GM18909 (cell line): ENCODE results near the gene NAPA.

Experiments
- ATAC-seq: cut with Tn5 transposase; IDR thresholded peaks from one replicate; pipeline ENCODE4 v1.9.1; 2021; ENCODE audit warnings: mild to moderate bottlenecking; ENCODE audit not compliant: unreplicated experiment, poor library complexity

NAPA gene

DNA sequence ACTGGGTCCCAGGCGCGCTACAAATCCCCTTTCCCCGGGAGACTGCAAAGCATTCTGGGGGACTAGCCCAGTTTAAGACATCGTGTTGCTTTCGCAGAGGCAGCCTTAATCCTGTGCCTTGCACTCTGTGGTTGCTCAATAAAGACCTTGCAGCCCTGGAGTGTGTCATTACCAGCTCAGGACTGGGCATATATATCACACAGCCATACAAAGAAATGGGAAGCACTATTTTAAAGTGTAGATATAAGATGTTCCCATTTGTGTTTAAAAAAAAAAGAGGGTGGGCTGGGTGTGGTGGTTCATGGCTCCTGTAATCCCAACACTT lies 11.1 kb downstream of the NAPA start:
- ATAC-seq = no peak

DNA sequence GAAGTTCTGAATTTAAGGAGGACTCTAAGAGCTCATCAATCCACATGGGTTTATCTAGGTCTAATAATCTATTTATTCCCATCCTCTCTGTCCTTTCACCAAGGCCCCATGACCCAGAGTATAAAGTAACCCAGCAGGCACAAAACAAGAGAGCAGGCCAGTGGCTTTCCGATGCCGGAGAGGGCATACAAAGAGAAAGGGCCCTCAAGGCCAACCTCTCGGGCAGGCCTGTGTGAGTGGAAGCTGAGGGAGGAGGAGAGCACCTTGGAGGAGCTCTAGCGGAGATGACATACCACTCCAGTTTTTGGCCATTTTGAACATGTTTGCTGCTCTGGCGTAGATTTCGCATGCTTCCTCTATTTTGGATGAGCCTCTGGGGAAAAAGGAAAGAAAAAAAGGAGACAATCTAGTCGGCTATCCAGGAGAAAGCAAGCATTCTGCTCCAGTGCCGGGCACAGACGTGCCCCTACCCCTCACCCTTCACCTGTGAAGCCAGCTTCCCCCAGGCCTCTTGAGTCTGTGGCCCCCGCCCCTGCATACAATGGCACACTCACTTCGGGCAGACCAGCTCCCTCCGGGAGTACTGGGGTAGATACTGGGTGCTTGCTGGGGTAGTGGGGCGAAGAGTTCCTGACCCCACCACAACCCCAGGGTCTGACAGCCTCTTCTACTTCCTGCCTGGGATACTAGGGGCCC lies 11.6 kb downstream of the NAPA start:
- no peak for ATAC-seq

DNA sequence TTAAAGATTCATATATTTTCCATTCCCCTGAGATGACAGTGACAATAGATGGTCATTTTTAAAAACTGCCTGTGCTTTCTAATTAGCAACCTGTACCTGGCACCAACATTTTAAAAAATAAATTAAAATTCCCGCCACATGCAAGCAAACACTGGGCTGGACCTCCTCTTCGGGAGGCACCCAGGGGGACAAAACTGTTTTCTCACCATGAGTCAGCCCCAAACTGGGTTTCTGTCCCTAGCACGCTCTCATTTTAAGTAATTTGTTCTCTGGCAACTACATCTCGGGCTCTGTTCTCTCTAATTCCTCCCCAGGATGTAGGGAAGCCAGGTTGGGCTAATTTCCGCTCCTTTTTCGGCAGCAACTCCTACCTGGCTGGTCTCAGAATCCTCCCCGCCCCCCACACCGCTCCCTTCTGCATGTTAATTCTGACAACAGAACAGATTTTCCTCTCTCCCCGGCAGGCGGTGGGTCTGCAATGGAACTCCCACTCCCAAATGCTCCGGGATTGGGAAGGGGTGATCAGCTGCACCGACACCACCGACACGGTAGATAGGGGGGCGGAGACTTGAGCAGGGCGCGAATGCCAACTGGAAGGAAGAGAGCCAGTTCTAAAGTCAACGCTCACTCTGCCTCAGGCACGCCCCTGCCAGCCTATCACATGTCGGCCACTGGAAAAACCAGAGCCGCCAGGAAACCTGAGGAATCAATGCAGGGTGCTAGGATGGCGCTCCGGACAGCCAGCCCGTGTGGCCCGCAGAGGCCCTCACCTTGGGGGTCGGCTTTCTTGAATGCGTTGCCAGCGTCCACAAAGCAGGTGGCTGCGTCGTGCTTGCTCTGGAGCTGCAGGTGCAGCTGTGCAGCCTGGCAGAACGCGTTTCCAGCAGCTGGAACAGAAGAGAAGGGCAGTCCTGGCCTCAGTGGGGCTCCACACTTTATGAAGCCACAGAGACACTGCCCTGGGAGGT lies 14.7 kb downstream of the NAPA start:
- no peak for ATAC-seq

DNA sequence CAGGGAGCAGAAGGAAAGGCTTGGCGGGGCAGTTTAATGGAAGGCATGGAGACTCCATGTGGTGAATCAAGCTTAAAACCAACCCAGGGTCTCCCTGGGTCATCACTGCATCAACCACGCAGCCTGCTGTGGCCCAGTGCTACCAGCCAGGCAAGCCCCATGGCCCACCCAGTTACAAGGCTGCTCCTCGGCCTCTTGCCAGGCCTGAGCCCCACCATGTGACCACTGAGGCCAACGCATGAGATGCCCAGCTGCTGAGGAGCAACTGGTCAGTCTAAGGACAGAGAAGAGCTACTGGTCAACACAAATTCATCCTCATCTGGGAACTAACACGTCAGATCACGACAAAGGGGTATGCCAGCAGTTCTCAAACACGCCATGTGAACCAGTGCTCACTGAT lies 15.5 kb downstream of the NAPA start:
- no peak for ATAC-seq

DNA sequence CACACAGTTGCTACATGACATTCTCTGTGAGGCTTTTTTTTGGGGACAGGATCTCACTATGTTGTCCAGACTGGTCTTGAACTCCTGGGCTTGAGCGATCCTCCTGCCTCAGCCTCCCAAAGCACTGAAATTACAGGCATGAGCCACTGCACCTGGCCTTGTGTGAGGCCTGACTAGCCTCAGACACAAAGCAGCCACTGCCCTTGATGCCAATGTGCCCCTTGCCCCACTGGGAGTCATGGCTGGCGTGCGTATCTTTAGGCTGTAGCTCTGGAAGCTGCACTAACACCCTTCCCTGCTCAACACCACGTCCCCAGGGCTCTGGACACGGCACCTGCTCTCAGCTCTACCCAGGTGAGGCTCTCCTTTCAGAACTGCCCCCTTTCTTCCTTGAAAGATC lies 16.3 kb downstream of the NAPA start:
- no peak for ATAC-seq

DNA sequence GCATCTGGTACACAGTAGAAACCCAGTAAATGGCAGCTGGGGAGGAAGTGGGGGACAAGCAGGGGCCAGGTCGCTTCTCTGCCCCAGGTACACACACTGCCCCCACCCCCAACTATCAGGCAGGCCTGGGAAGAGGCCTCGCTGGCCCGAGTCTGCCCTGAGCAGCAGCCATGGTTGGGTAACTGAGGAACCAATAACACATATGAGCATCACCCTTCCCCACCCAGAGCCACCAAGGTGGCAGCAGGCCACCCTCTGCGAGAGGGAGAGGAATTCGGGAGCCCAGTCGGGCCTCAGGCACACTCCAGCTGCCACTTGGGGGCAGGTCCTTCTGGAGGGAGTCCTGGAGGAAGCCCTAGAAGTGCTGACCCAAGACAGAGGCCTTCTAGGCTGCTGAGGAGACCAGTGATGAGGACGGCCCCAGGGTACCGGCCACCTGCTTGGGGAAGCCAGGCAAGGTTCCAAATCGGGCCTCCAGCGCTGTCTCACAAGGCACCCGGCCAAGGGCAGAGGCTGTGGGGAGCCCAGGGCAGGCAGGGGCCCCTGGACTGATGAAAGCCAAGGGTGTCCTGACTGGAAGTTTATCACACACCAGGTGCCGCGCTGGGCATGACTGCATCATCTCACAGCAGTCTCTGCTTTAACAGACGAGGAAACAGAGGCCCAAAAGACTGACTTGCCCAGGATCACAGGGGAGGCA lies 16.9 kb downstream of the NAPA start:
- no peak for ATAC-seq

DNA sequence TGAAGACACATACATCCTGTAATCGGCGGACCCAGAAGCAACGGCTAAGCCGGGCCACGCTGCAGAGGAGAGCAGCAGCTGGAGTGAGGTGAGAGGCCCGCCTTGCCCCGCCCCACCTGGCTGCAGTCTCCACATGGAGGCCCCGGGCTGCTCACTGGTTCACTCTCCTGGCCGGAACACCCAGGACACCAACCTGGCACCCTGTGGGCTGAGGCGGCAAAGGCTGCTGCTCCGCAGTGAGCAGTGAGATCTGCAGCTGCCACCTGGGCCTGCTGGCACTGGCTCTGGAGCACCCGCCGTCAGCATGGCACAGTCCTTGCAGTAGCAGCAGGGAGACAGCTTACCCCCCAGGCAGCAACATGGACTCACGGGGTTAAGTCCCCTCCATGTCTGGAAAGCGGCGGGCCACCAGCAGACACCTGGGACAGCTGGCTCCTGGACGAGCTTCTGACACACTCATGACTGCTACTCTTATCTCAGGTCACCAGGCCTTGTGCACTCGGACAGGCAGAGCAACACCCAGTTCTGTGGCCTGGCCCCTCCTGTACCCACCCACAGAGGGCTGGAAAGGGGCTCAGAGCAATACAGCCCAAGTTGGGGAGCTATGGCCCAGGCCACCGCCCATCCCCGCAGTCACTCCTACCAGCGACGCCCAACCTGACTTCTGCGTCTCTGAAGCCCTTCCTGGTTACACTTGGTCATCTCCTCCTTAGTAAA lies 17.7 kb downstream of the NAPA start:
- no peak for ATAC-seq

DNA sequence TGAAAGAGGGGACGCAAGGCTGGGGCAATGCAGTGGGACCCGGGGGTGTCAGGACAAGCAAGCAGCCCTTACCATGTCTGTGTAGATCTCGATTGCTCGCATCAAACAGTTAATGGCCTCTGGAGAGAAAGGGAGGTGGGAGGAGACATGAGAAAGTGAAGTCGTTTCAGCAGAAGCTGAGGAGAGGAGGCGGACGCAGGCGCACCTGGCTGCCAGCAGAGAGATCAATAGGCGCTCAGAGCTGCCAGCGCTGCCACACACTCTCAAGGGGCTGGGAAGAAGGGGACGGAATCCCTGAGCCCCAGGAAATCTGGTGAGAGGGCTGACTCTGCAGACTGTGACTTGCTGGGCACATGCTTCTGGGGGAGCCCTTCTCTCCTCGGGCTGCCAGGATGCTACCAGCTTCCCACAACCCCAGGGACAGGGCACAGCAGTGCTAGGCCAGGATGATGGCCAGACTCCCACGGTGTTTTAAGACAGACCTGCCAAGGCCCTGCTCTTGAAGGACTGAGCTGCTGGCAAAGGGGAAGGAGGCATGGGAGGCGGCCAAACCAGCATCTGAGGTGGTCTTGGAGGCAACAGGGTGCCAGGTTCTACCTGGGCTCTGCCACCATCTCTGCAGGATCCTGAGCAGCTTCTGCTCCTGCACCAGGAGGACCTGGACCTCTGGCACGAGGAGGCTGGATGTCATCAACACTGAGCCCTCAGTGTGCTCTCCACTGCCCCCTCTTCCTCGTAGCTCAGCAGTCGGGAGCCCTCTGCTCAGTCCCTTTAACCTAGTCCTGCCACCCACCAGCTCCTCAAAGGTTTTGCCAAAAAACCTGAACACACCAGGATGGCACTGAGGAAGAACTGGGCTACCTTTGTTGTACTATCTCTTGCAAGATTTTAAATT lies 19.1 kb downstream of the NAPA start:
- ATAC-seq = no peak

DNA sequence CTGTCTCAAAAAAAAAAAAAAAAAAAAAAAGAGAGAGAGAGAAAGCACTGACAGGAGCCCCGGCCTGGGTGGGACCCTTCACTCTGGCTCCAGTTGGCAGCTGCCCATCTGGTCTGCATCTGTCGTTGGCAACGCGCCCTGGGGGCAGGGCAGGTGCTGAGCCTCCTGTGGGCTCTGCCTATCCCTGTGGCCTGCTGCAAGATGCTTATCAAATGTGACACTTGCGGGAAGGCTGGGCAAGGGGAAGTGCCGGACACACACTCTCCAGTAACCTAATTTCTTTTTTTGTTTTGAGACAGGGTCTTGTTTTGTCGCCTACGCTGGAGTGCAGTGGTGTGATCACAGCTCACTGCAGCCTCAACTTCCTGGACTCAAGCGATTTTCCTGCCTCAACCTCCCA lies 20.1 kb downstream of the NAPA start:
- no peak for ATAC-seq

DNA sequence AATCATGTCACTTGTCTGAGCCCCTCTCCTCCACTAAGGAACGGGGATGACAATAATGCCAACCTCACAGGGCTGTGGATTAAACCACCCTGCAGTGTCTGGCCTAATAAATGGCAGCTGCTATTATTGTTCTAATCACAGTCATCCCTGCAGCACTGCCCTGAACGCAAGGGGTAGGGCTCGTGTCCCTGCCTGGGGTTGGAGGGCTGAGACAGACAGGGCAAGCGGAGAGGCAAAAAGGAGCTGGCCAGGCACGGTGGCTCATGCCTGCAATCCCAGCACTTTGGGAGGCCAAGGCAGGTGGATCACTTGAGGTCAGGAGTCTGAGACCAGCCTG lies 20.7 kb downstream of the NAPA start:
- no peak for ATAC-seq

DNA sequence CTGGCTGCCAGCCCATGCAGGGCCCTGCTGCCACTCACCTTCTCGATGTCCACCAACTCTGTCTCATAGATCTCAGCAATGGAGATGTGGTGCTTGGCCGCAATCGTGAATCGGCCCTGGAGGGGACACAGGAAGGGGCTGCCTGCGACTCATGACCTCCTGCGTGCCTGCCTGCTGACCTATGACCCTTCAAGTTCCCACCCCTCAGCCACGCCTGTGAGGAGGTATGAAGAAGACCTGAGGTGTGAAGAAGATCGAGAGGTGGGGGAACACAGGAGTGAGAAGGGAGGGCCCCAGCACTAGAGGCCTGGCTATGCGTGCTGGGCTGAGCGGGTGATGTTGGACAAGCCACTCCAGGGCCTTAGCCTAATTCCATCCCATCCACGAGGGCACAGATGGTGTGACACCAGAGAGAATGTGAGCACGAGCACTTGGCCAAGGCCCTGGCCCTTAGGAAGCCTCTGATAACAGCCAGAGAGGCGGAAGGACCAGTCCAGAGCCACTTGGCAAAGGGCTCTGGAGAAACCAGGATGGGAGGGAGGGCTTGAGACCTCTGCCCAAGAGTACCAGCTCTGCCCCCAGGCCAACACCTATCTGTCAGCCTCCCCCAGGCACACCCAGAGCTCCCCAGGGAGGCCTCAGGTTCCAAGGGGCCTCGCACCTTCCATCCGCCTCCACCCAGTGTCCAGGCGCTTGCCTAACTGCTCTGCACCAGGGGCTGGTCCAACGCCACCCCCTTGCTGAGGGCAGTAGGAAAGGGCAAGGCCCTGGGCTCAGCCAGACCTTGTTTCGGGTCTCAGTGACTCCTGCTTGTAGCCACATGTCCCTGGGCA lies 21.3 kb downstream of the NAPA start:
- ATAC-seq = no peak

DNA sequence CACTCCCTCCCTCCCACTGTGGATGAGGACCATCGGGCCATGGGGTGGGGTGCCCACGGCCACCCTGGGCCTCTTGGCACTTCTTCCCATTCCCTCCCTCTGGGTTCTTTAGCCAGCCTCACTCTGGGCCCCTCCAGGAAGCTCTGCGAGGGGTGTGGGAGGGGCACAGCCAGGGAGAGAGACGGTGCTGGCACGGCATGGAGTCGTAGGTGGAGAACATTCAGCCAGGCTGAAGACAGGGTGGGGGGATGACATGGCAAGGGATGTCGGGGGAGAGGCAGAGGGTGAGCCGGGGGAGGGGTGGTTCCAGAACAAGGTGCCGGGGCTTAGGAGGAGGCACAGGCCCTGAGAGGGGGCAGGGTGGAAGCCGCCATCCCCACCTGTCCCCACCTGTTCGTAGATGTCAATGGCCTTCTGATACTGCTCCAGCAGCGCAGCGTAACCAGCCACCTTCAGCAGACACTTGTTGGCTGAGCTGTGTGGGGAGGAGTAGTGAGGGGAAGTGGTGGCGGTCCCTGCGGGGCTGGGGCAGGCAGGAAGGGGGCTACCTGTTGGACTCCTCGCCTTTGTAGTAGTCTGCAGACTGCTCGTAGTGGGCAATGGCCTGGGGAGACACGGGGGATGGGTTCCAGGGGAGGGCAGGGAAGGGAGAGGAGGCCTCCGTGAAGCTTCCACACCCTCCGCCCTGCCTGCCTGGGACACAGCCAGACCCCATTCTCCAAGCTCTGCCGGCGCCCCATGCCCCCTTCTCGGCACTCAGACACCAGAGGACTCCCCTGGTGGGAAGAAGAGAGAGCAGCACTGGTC lies 22.1 kb downstream of the NAPA start:
- no peak for ATAC-seq

DNA sequence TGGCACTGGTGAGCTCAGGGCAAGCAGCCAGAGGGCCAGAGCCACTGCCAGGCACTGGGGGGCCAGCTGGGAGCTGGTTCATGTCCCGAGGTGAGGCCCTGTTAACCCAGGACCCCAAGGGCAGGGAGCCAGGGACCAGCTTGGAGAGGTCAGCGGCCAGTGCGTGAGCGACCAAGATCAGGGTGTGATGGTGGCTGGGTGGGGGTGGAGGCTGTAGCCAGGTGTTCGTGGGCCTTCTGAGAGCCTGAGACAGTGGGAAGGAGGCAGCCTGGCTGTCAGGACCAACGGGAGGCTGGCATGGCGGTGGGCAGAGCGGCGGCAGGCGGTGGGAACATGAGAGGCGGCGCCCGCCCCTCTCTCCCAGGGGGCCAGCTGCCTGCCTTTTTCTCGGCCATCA lies 22.7 kb downstream of the NAPA start:
- ATAC-seq = no peak

DNA sequence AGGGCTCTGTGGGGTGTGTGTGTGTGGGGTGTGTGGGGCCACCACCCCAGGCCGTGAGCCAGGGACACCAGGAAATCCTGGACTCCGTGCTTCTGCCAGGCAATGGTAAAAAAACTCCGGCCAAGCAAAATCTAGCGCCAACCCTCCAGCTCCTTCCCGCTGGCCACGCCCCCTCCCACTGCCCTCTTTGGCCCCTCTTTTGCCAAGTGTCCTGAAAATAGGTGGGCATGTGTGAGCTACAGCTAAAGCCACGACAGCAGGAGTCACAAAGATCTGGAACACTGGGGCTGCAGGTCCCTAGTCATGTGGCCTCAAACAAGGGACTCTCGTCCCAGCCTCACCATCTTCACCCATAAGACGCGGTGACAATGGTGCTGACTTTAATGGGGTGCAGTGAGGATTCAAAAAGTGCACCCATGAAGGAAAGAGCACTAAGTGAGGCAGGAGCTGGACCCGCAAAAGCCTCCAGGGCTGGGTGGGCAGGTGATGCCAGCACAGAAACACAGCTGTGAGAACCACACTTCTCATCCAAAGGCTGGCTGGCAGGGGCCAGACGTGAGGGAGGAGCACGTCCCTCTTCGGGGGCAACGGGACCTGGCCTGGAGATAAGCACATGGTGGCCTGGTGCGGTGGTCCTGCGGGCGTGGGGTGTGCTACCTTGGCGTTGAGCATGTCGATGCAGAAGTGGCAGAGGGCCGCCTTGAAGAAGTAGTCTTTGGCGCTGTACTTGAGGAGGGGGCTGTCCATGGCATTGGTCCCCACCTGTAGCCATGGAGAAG lies 23.3 kb downstream of the NAPA start:
- no peak for ATAC-seq

DNA sequence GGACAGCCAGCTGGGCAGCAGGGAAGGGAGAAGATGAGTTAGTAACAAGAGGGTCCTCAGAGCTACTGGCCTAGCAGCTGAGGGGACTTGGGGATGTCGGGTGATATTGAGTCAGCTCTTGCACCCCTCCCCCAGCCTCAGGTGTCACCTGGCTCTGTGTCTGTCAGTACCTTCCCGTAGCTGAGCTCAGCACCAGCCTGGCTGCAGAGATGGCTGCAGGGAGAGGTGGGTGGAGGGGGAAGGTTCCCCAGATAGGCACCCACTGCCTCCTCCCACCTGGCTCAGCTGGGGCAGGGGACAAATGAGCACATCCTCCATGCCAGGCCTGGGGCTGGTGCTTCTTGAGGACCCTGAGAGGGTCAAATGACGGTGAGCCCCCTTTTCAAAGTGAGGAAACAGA lies 24.0 kb downstream of the NAPA start:
- no peak for ATAC-seq

DNA sequence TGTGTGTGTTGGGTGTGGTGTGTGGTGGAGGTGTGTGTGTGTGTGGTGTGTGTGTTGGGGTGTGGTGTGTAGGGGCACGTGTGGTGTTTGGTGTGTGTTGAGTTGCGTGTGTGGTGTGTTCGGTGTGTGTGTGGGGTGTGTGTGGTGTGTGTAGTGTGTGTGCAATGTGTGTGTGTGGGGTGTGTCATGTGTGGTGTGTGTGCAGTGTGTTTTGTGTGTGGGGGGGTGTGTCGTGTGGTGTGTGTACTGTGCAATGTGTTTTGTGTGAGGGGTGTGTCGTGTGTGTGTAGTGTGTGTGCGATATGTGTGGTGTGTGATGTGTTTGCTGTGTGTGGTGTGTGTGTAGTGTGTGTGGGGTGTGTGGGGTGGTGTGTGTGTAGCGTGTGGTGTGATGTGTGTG lies 24.8 kb downstream of the NAPA start:
- ATAC-seq = no peak
